Suprapubic skin (tissue), 3 donors: Measurements from ENCODE around the gene PFAS.
"Not testable (repeated sequence)": the region's sequence is repeated elsewhere in the genome, so short reads cannot be mapped to it uniquely, and the experiment has no call there.

Source experiments
- CTCF ChIP-seq, 2 donors: fragments of 200-600 bp in 1 of 2; fragments of 450-650 bp in 1 of 2; sonication (generic) in 1 of 2; IDR thresholded peaks; one replicate each; pipeline ENCODE4 v1.5.1; 2016 to 2019; ENCODE audit warnings: antibody characterized with exemption in 2 of 2, mild to moderate bottlenecking in 1 of 2, moderate library complexity in 1 of 2
- EP300 ChIP-seq: sonication (generic); formaldehyde crosslinking; IDR thresholded peaks from one replicate; pipeline ENCODE4 v1.6.1; 2017; ENCODE audit warnings: antibody characterized with exemption
- POLR2A ChIP-seq, 2 donors: fragments of 450-650 bp; IDR thresholded peaks; one replicate each; pipeline ENCODE4 v1.6.1; 2017; ENCODE audit warnings: antibody characterized with exemption in 2 of 2, mild to moderate bottlenecking in 2 of 2, moderate library complexity in 2 of 2

GRCh38 chr17:8251411-8251810 lies 2.3 kb downstream of the PFAS start:
- TF ChIP-seq CTCF (IDR thresholded peaks at IDR 0.05); POLR2A (IDR thresholded peaks at IDR 0.05); EP300: not testable (repeated sequence)
